Neural cell (in vitro differentiated cells): ENCODE data around the gene SPACA5. TPM values are rescaled to one million over a fixed set of nuclear protein-coding genes. Genes with fewer than 3 reads are reported as not detected.

Experiments
- H2AFZ ChIP-seq: fragments of 200-600, 300-800 bp; sonication (generic), shearing (Covaris generic); 2 replicates; pipeline ENCODE4 v1.6.0; 2014; ENCODE audit warnings: low read depth, mild to moderate bottlenecking, antibody characterized with exemption, low read length, moderate library complexity
- H3F3A ChIP-seq: fragments of 200-600 bp; shearing (Covaris generic); 2 replicates; pipeline ENCODE4 v1.6.1; 2016; ENCODE audit warnings: mild to moderate bottlenecking, moderate library complexity, mixed read lengths, antibody characterized with exemption, low read length; ENCODE audit not compliant: insufficient read depth, poor library complexity, severe bottlenecking
- H3K27ac ChIP-seq: fragments of 200-600, 300-800 bp; sonication (generic), shearing (Covaris generic); 2 replicates; pipeline ENCODE4 v1.5.1; 2014; ENCODE audit warnings: mild to moderate bottlenecking, low read length, moderate library complexity
- H3K27me3 ChIP-seq: fragments of 300-800, 200-600 bp; sonication (generic), shearing (Covaris generic); 2 replicates; pipeline ENCODE4 v1.6.0; 2014; ENCODE audit warnings: mild to moderate bottlenecking, low read depth, low read length, moderate library complexity; ENCODE audit not compliant: insufficient read depth
- H3K36me3 ChIP-seq: fragments of 300-800, 200-600 bp; sonication (generic), shearing (Covaris generic); 2 replicates; pipeline ENCODE4 v1.5.1; 2014; ENCODE audit warnings: mild to moderate bottlenecking, antibody characterized with exemption, low read length, moderate library complexity; ENCODE audit not compliant: insufficient read depth
- H3K4me2 ChIP-seq: fragments of 300-800, 200-600 bp; sonication (generic), shearing (Covaris generic); 2 replicates; pipeline ENCODE4 v1.6.0; 2014; ENCODE audit warnings: mild to moderate bottlenecking, low read length
- H3K4me3 ChIP-seq: fragments of 300-800, 200-600 bp; sonication (generic), shearing (Covaris generic); 2 replicates; pipeline ENCODE4 v1.5.1; 2014; ENCODE audit warnings: mild to moderate bottlenecking, low read length, moderate library complexity
- H3K79me2 ChIP-seq: fragments of 200-600 bp; shearing (Covaris generic); replicated peaks from 2 replicates; pipeline ENCODE4 v1.6.0; 2014; ENCODE audit warnings: mild to moderate bottlenecking, low read length, moderate library complexity; ENCODE audit not compliant: insufficient read depth
- H3K9ac ChIP-seq: fragments of 300-800, 200-600 bp; sonication (generic), shearing (Covaris generic); 2 replicates; pipeline ENCODE4 v1.6.1; 2016; ENCODE audit warnings: mild to moderate bottlenecking, low read length, mixed read lengths
- H3K9me2 ChIP-seq: fragments of 200-600 bp; shearing (Covaris generic); 2 replicates; pipeline ENCODE4 v1.6.1; 2016; ENCODE audit warnings: mild to moderate bottlenecking, low read length, mixed read lengths; ENCODE audit not compliant: insufficient read depth
- H3K9me3 ChIP-seq: fragments of 200-600, 300-800 bp; sonication (generic), shearing (Covaris generic); 2 replicates; pipeline ENCODE4 v1.6.1; 2016; ENCODE audit warnings: mild to moderate bottlenecking, mixed run types, low read length, moderate library complexity, mixed read lengths
- H4K20me1 ChIP-seq: fragments of 200-600 bp; shearing (Covaris generic); 2 replicates; pipeline ENCODE4 v1.6.1; 2016; ENCODE audit warnings: mild to moderate bottlenecking, mixed run types; ENCODE audit not compliant: insufficient read depth
- CTCF ChIP-seq: fragments of 450-650 bp; IDR thresholded peaks from 2 replicates; pipeline ENCODE4 v1.5.1; 2014; ENCODE audit warnings: antibody characterized with exemption, mild to moderate bottlenecking, moderate library complexity; ENCODE audit not compliant: poor library complexity, severe bottlenecking
- EP300 ChIP-seq: fragments of 450-650 bp; conservative IDR thresholded peaks from 2 replicates; pipeline ENCODE4 v1.6.1; 2014; ENCODE audit warnings: antibody characterized with exemption, mild to moderate bottlenecking, moderate library complexity; ENCODE audit not compliant: poor library complexity, severe bottlenecking
- EZH2 ChIP-seq: fragments of 200-600, 300-800 bp; shearing (Covaris generic), sonication (generic); IDR thresholded peaks from 2 replicates; pipeline ENCODE4 v1.6.1; 2014; ENCODE audit warnings: antibody characterized with exemption, low read length, borderline replicate concordance, mild to moderate bottlenecking; ENCODE audit not compliant: insufficient read depth, poor library complexity, severe bottlenecking
- MXI1 ChIP-seq: fragments of 450-650 bp; conservative IDR thresholded peaks from 2 replicates; pipeline ENCODE4 v1.6.1; 2014; ENCODE audit warnings: antibody characterized with exemption, mild to moderate bottlenecking; ENCODE audit not compliant: poor library complexity, severe bottlenecking
- POLR2AphosphoS5 ChIP-seq: IDR thresholded peaks from 2 replicates; pipeline ENCODE4 v1.6.1; 2012
- RAD21 ChIP-seq: fragments of 450-650 bp; conservative IDR thresholded peaks from 2 replicates; pipeline ENCODE4 v1.6.1; 2014; ENCODE audit warnings: antibody characterized with exemption, mild to moderate bottlenecking, moderate library complexity
- REST ChIP-seq: IDR thresholded peaks from 2 replicates; pipeline ENCODE4 v1.6.1; 2012; ENCODE audit warnings: borderline replicate concordance
- SMC3 ChIP-seq: fragments of 450-650 bp; conservative IDR thresholded peaks from 2 replicates; pipeline ENCODE4 v1.6.1; 2014; ENCODE audit warnings: antibody characterized with exemption, mild to moderate bottlenecking, moderate library complexity; ENCODE audit not compliant: poor library complexity
- TAF1 ChIP-seq: IDR thresholded peaks from 2 replicates; pipeline ENCODE4 v1.6.1; 2012; ENCODE audit warnings: low read depth
- polyA plus RNA-seq: library from polyadenylated mRNA; depleted of rRNA; stranded (reverse); fragments of >200 nt; gene quantifications from 2 replicates; pipeline ENCODE4 v1.2.3, GENCODE V29; 2014

Gene SPACA5
- polyA plus RNA-seq, 1 donor from 2014 or later: not detected

GRCh38 chrX:48022100-48022499, 15.3 kb downstream of the SPACA5 start:
- TF ChIP-seq REST (no peak), MXI1 (no peak), EZH2 (no peak), TAF1 (no peak), RAD21 (no peak), POLR2AphosphoS5 (no peak), CTCF (no peak), SMC3 (no peak), EP300 (no peak)
- no peaks in the 10 kb centered on the region for H3F3A ChIP-seq

GRCh38 chrX:48022738-48023137, 15.9 kb downstream of the SPACA5 start:
- no peak overlapping the region for H3K4me3 ChIP-seq
- no peaks in the 10 kb centered on the region for H3K36me3 ChIP-seq
- H3K9me3 ChIP-seq: no peaks in the 10 kb centered on the region
- H3K4me2 ChIP-seq: no peak overlapping the region
- H3K27ac ChIP-seq: no peak overlapping the region
- no peaks in the 10 kb centered on the region for H3K27me3 ChIP-seq
- H4K20me1 ChIP-seq: no peaks in the 10 kb centered on the region
- no peak overlapping the region for H2AFZ ChIP-seq
- H3F3A ChIP-seq: no peaks in the 10 kb centered on the region
- no peaks in the 10 kb centered on the region for H3K79me2 ChIP-seq
- no peak overlapping the region for H3K9ac ChIP-seq
- no peaks in the 10 kb centered on the region for H3K9me2 ChIP-seq
- no peak for TF ChIP-seq EZH2
- TF ChIP-seq MXI1: no peak
- TF ChIP-seq TAF1: no peak
- no peak for TF ChIP-seq SMC3
- TF ChIP-seq POLR2AphosphoS5: no peak
- TF ChIP-seq RAD21: no peak
- TF ChIP-seq EP300: no peak
- TF ChIP-seq CTCF: no peak
- TF ChIP-seq REST: no peak

More at GRCh38 chrX:48022100-48022499, 15.3 kb downstream of the SPACA5 start:
- no peak overlapping the region for H3K9ac ChIP-seq
- no peaks in the 10 kb centered on the region for H4K20me1 ChIP-seq
- H3K27me3 ChIP-seq: no peaks in the 10 kb centered on the region
- no peak overlapping the region for H3K4me2 ChIP-seq
- no peaks in the 10 kb centered on the region for H3K9me2 ChIP-seq
- H3K27ac ChIP-seq: no peak overlapping the region
- no peak overlapping the region for H2AFZ ChIP-seq
- no peaks in the 10 kb centered on the region for H3K79me2 ChIP-seq
- H3K36me3 ChIP-seq: no peaks in the 10 kb centered on the region
- no peaks in the 10 kb centered on the region for H3K9me3 ChIP-seq
- H3K4me3 ChIP-seq: no peak overlapping the region
